IMR-90 (cell line): ENCODE data around the gene RFX3. TPM values are rescaled to one million over a fixed set of nuclear protein-coding genes. Genes with fewer than 3 reads are reported as not detected.

ENCODE experiments used
- ATAC-seq: fragments of 200-7000 bp; cut with Tn5 transposase; 2 replicates; pipeline ENCODE4 v1.9.1; 2020; ENCODE audit warnings: low read depth, mild to moderate bottlenecking, moderate library complexity
- BruUV-seq: library from RNA; stranded (reverse); fragments of 400-500 nt; replicated peaks from 2 replicates; lab custom pipeline; 2021; lab: Mats Ljungman, UMichigan
- CTCF ChIA-PET: fragments of 300-600 bp; formaldehyde crosslinking; extraction: SDS; loops from one replicate; lab custom pipeline; 2021; ENCODE audit warnings: antibody characterized with exemption; lab: Yijun Ruan, JAX
- POLR2A ChIA-PET: fragments of 300-600 bp; sonication (Branson Sonifier 250); formaldehyde crosslinking; loops from one replicate; lab custom pipeline; 2022; ENCODE audit warnings: antibody characterized with exemption; ENCODE audit not compliant: unreplicated experiment; lab: Charles Lee
- DNase-seq: peaks from one replicate; pipeline ENCODE4 v3.0.0; 2013
- H2AFZ ChIP-seq: replicated peaks from 2 replicates; pipeline ENCODE3; 2013; ENCODE audit warnings: low read length, mild to moderate bottlenecking; ENCODE audit not compliant: poor library complexity
- H2AK5ac ChIP-seq: 2 replicates; pipeline ENCODE4 v1.6.1; 2013; ENCODE audit warnings: low read depth, low read length, inconsistent platforms
- H2AK9ac ChIP-seq: replicated peaks from 2 replicates; pipeline ENCODE3; 2013; ENCODE audit warnings: mild to moderate bottlenecking, low read depth, low read length, moderate library complexity; ENCODE audit not compliant: poor library complexity
- H2BK120ac ChIP-seq: 2 replicates; pipeline ENCODE4 v1.6.1; 2013; ENCODE audit warnings: low read depth, low read length, inconsistent platforms
- H2BK15ac ChIP-seq: 3 replicates; pipeline ENCODE4 v1.6.1; 2013; ENCODE audit warnings: low read depth, low read length, inconsistent platforms
- H2BK20ac ChIP-seq: 2 replicates; pipeline ENCODE4 v1.6.1; 2013; ENCODE audit warnings: low read depth, mild to moderate bottlenecking, inconsistent platforms, low read length, moderate library complexity
- H2BK5ac ChIP-seq: 2 replicates; pipeline ENCODE4 v1.6.1; 2013; ENCODE audit warnings: mild to moderate bottlenecking, low read depth, low read length, inconsistent platforms; ENCODE audit not compliant: poor library complexity, severe bottlenecking
- H3K14ac ChIP-seq: replicated peaks from 2 replicates; pipeline ENCODE4 v1.6.1; 2013; ENCODE audit warnings: low read depth, low read length, inconsistent platforms
- H3K18ac ChIP-seq: 2 replicates; pipeline ENCODE4 v1.6.1; 2013; ENCODE audit warnings: low read depth, low read length, control low read depth
- H3K23ac ChIP-seq: 2 replicates; pipeline ENCODE4 v1.6.1; 2013; ENCODE audit warnings: low read depth, low read length, inconsistent platforms
- H3K27ac ChIP-seq: 2 replicates; pipeline ENCODE4 v1.5.1; 2013; ENCODE audit warnings: mild to moderate bottlenecking, control low read depth, low read length; ENCODE audit not compliant: insufficient read depth
- H3K27me3 ChIP-seq: 2 replicates; pipeline ENCODE4 v1.6.1; 2013; ENCODE audit warnings: low read length; ENCODE audit not compliant: control insufficient read depth, insufficient read depth
- H3K36me3 ChIP-seq: 2 replicates; pipeline ENCODE4 v1.6.1; 2013; ENCODE audit warnings: low read length, mixed read lengths; ENCODE audit not compliant: control insufficient read depth, insufficient read depth
- H3K4ac ChIP-seq: 2 replicates; pipeline ENCODE4 v1.6.1; 2013; ENCODE audit warnings: low read depth, low read length, inconsistent platforms
- H3K4me1 ChIP-seq: 2 replicates; pipeline ENCODE4 v1.6.1; 2013; ENCODE audit warnings: low read length, mixed read lengths; ENCODE audit not compliant: control insufficient read depth, insufficient read depth
- H3K4me2 ChIP-seq: 2 replicates; pipeline ENCODE4 v1.6.1; 2013; ENCODE audit warnings: low read depth, mild to moderate bottlenecking, control low read depth, low read length, moderate library complexity
- H3K4me3 ChIP-seq: 2 replicates; pipeline ENCODE4 v1.5.1; 2013; ENCODE audit warnings: low read depth, mild to moderate bottlenecking, control low read depth, low read length, moderate library complexity; ENCODE audit not compliant: insufficient read depth
- H3K56ac ChIP-seq: 2 replicates; pipeline ENCODE4 v1.6.1; 2013; ENCODE audit warnings: low read length, inconsistent platforms; ENCODE audit not compliant: insufficient read depth; ENCODE audit errors: extremely low read depth
- H3K79me1 ChIP-seq, 2 experiments: 2 replicates each; pipeline ENCODE4 v1.6.1; 2013; ENCODE audit warnings: low read length in 2 of 2, inconsistent platforms in 1 of 2, low read depth in 1 of 2
- H3K9ac ChIP-seq: 2 replicates; pipeline ENCODE4 v1.6.1; 2013; ENCODE audit warnings: low read depth, low read length, control low read depth
- H3K9me1 ChIP-seq: 2 replicates; pipeline ENCODE4 v1.6.1; 2013; ENCODE audit warnings: low read length, inconsistent platforms; ENCODE audit not compliant: insufficient read depth
- H3K9me3 ChIP-seq: 2 replicates; pipeline ENCODE4 v1.6.1; 2013; ENCODE audit warnings: low read length; ENCODE audit not compliant: control insufficient read depth, insufficient read depth
- H4K20me1 ChIP-seq: 2 replicates; pipeline ENCODE4 v1.6.1; 2013; ENCODE audit warnings: low read length, inconsistent platforms; ENCODE audit not compliant: insufficient read depth
- H4K5ac ChIP-seq: 2 replicates; pipeline ENCODE4 v1.6.1; 2013; ENCODE audit warnings: mild to moderate bottlenecking, low read depth, low read length, control low read depth
- H4K8ac ChIP-seq, 2 experiments: 2 replicates each; pipeline ENCODE4 v1.6.1; 2013; ENCODE audit warnings: low read depth in 2 of 2, low read length in 2 of 2, control low read depth in 1 of 2, inconsistent platforms in 1 of 2
- H4K91ac ChIP-seq: 2 replicates; pipeline ENCODE4 v1.6.1; 2013; ENCODE audit warnings: low read depth, low read length, inconsistent platforms; ENCODE audit not compliant: insufficient read depth
- CHD1 ChIP-seq: IDR thresholded peaks from 2 replicates; pipeline ENCODE4 v1.6.1; 2012; ENCODE audit warnings: low read depth, low read length, improper control_type of control experiment
- FOS ChIP-seq: fragments of 150-350 bp; IDR thresholded peaks from 2 replicates; pipeline ENCODE4 v1.6.1; 2016; ENCODE audit warnings: low read depth, low read length
- POLR2A ChIP-seq: IDR thresholded peaks from 2 replicates; pipeline ENCODE4 v1.6.1; 2012; ENCODE audit warnings: mild to moderate bottlenecking, low read depth, low read length
- RCOR1 ChIP-seq: IDR thresholded peaks from 2 replicates; pipeline ENCODE4 v1.6.1; 2012; ENCODE audit warnings: mild to moderate bottlenecking, low read length, improper control_type of control experiment; ENCODE audit not compliant: insufficient replicate concordance
- RFX5 ChIP-seq: IDR thresholded peaks from 2 replicates; pipeline ENCODE4 v1.8.0; 2012; ENCODE audit warnings: low read depth, mild to moderate bottlenecking, low read length, moderate library complexity
- WGBS, 2 experiments: methylation state at CpG; one replicate each; pipeline versions ENCODE4 v1.1.5 to v1.1.7; 2013; ENCODE audit warnings: missing lambda C conversion rate in 2 of 2; ENCODE audit not compliant: insufficient read length in 1 of 2; ENCODE audit errors: extremely low coverage in 2 of 2; 5-methylcytosine and 5-hydroxymethylcytosine counted together
- dilution Hi-C: fragments of 300-500 bp; cut with HindIII; formaldehyde crosslinking; loops from one replicate; pipeline ENCODE4 v1.14.3; 2018; ENCODE audit warnings: low sequenced_read_pairs; ENCODE audit not compliant: unreplicated experiment
- in situ Hi-C: fragments of 300-500 bp; cut with MboI; formaldehyde crosslinking; loops from 3 replicates; pipeline ENCODE4 v1.14.3; 2019; ENCODE audit warnings: low sequenced_read_pairs, inconsistent platforms, mixed read lengths
- intact Hi-C: fragments of 100-400 bp; cut with micrococcal nuclease; formaldehyde crosslinking; loops from 2 replicates; pipeline ENCODE4 v1.10.0; 2022
- polyA plus RNA-seq, 3 experiments: library from polyadenylated mRNA; depleted of rRNA; stranded (reverse); fragments of >200 nt; gene quantifications; 2 replicates each; pipeline ENCODE4 v1.2.3, GENCODE V29; 2012; ENCODE audit warnings: low replicate concordance in 1 of 3
- total RNA-seq: library from RNA; depleted of rRNA; stranded (reverse); fragments of >200 nt; gene quantifications from 2 replicates; pipeline ENCODE4 v1.2.3, GENCODE V29; 2012

Gene RFX3
- total and polyA plus RNA-seq, 2 of the 4 experiments (the other 2 are of a cell fraction) = 1.7 to 2.7 TPM

- Histone ChIP-seq H3K4ac (no peak overlapping the region), H2BK20ac (no peak overlapping the region), H3K27me3 (no peaks in the 10 kb centered on the region), H3K79me1 (peaks cover 6 to 15% of the 10 kb centered on the region in 2 experiments), H2BK15ac (no peak overlapping the region), H2AFZ (no peak overlapping the region), H3K18ac (no peak overlapping the region), H4K91ac (no peak overlapping the region), H3K4me3 (no peak overlapping the region), H2AK9ac (no peak overlapping the region), H4K20me1 (no peaks in the 10 kb centered on the region), H3K4me2 (no peak overlapping the region), H3K27ac (no peak overlapping the region), H2BK120ac (no peak overlapping the region), H3K23ac (no peak overlapping the region), H4K8ac (no peak overlapping the region), H3K9me3 (no peaks in the 10 kb centered on the region), H2BK5ac (no peak overlapping the region), H3K9me1 (no peaks in the 10 kb centered on the region), H3K56ac (no peak overlapping the region), H3K36me3 (no peaks in the 10 kb centered on the region), H3K4me1 (peaks cover 4% of the 10 kb centered on the region; the same call in 1 of the 2 replicates), H3K14ac (no peak overlapping the region), H4K5ac (no peak overlapping the region), H3K9ac (no peak overlapping the region), H2AK5ac (no peak overlapping the region)
- BruUV-seq = no TSS peak
- dilution Hi-C loops = no loop called here
- WGBS, 2 experiments = no CpG with 5 or more reads among the region's 2 CpGs
- ChIA-PET CTCF (no interaction called here), POLR2A (no interaction called here)
- DNase-seq = no peak
- in situ Hi-C loops = no loop called here
- intact Hi-C loops = loop anchor here (5.0 kb wide), 1 partner anchor 656 kb away; no protein-coding TSS in a partner anchor
- no peak for ATAC-seq
- TF ChIP-seq POLR2A (no peak), CHD1 (no peak), RCOR1 (no peak), RFX5 (no peak), FOS (no peak)
These were observed 12.5 kb downstream of the RFX3 start for GRCh38 chr9:3513265-3513818.
